K562 (cell line): ENCODE results near the gene TAS2R42. TPM values are rescaled to one million over a fixed set of nuclear protein-coding genes. Genes with fewer than 3 reads are reported as not detected.
A peak's percentile ranks its signal among the peaks of the same experiment; 100 is the strongest.

ENCODE experiments used
- BRD4 ChIP-seq: fragments of 200-600 bp; sonication (generic); IDR thresholded peaks from 2 replicates; pipeline ENCODE4 v1.6.1; 2017; ENCODE audit warnings: inconsistent platforms
- CREB3L1 ChIP-seq: fragments of 450-650 bp; IDR thresholded peaks from 2 replicates; pipeline ENCODE4 v1.6.1; 2014; ENCODE audit warnings: low read depth, mild to moderate bottlenecking, moderate library complexity, borderline replicate concordance
- E2F6 ChIP-seq, 2 experiments: IDR thresholded peaks; 2 replicates each; pipeline ENCODE4 v1.6.1; 2011; ENCODE audit warnings: borderline replicate concordance in 1 of 2, control low read depth in 1 of 2, low read depth in 1 of 2, low read length in 1 of 2, mild to moderate bottlenecking in 1 of 2, mixed read lengths in 1 of 2, moderate library complexity in 1 of 2; ENCODE audit not compliant: insufficient read depth in 1 of 2, insufficient read length in 1 of 2, poor library complexity in 1 of 2, severe bottlenecking in 1 of 2; ENCODE audit errors: extremely low read depth in 1 of 2
- EWSR1 ChIP-seq: fragments of 450-650 bp; IDR thresholded peaks from 2 replicates; pipeline ENCODE4 v1.6.1; 2018; ENCODE audit warnings: borderline replicate concordance, mild to moderate bottlenecking, low read depth, moderate library complexity; ENCODE audit not compliant: partially characterized antibody
- FOXO4 ChIP-seq: fragments of 450-650 bp; formaldehyde crosslinking; IDR thresholded peaks from 2 replicates; pipeline ENCODE4 v1.4.0; 2020; ENCODE audit warnings: mild to moderate bottlenecking, moderate library complexity
- JUND ChIP-seq, 2 experiments: IDR thresholded peaks; 2 replicates in 1 of 2; 3 replicates in 1 of 2; pipeline ENCODE4 v1.6.1; 2011; ENCODE audit warnings: borderline replicate concordance in 2 of 2, low read depth in 2 of 2, low read length in 2 of 2, improper control_type of control experiment in 1 of 2, missing biosample characterization in 1 of 2, missing genetic modification characterization in 1 of 2, missing genetic modification reagents in 1 of 2
- KDM5B ChIP-seq: fragments of 200-600 bp; sonication (generic); IDR thresholded peaks from 2 replicates; pipeline ENCODE4 v1.6.1; 2012; ENCODE audit warnings: low read depth, mild to moderate bottlenecking, moderate library complexity, low read length, control low read depth, inconsistent platforms; ENCODE audit not compliant: insufficient replicate concordance
- NR2C1 ChIP-seq, 2 experiments: fragments of 450-650 bp; IDR thresholded peaks; 2 replicates each; pipeline ENCODE4 v1.6.1; 2017; ENCODE audit warnings: mild to moderate bottlenecking in 2 of 2, antibody characterized with exemption in 1 of 2, inconsistent platforms in 1 of 2, missing compliant biosample characterization in 1 of 2, missing genetic modification characterization in 1 of 2
- PRDM10 ChIP-seq: fragments of 450-650 bp; IDR thresholded peaks from 2 replicates; pipeline ENCODE4 v1.6.1; 2018; ENCODE audit not compliant: partially characterized antibody
- SP1 ChIP-seq: sonication (generic); formaldehyde crosslinking; IDR thresholded peaks from 2 replicates; pipeline ENCODE4 v1.8.1; 2022; ENCODE audit warnings: mild to moderate bottlenecking, missing genetic modification reagents
- TBP ChIP-seq: optimal IDR thresholded peaks from 2 replicates; pipeline ENCODE3; 2011; ENCODE audit warnings: low read depth, low read length, improper control_type of control experiment
- UBTF ChIP-seq, 2 experiments: IDR thresholded peaks; 2 replicates each; pipeline ENCODE4 v1.6.1; 2012; ENCODE audit warnings: improper control_type of control experiment in 2 of 2, low read depth in 2 of 2, low read length in 2 of 2, borderline replicate concordance in 1 of 2
- polyA plus RNA-seq, 8 experiments: library from polyadenylated mRNA; depleted of rRNA in 4 of 8; stranded (reverse) in 5 of 8; unstranded in 3 of 8; fragments of >200 nt; fragmentation: Nextera tagmentation in 2 of 8; fragmentation: Illumina TruSeq in 1 of 8; extraction: Ambion mirVana in 2 of 8; extraction: Trizol in 1 of 8; gene quantifications; 2 replicates each; pipeline versions ENCODE4 v1.2.1 to v1.2.3, GENCODE V29; 2011 to 2014; ENCODE audit warnings: inconsistent platforms in 1 of 8, missing spikeins in 1 of 8
- total RNA-seq, 7 experiments: library from RNA; depleted of rRNA in 6 of 7; stranded (reverse); fragments of >200 nt in 6 of 7; fragmentation: Illumina TruSeq in 2 of 7; extraction: Trizol in 2 of 7; gene quantifications; 2 replicates each; pipeline versions ENCODE4 v1.2.1 to v1.2.3, GENCODE V29; 2011 to 2021; ENCODE audit warnings: low replicate concordance in 1 of 7

The TAS2R42 gene
- total and polyA plus RNA-seq, 9 of the 15 experiments (the other 6 are each of a cell fraction or from before 2014, with no cell fraction given) = not detected

- TF ChIP-seq JUND (IDR thresholded peaks at IDR 0.05; ENCODE audit: borderline replicate concordance, low read depth, low read length) (0 out of 2 replicates have a peak, but pooled peaks have one; percentile 20), JUND (tag; IDR thresholded peaks at IDR 0.05; ENCODE audit: borderline replicate concordance, low read depth, low read length) (no peak), KDM5B (peak; percentile 85), UBTF (IDR thresholded peaks at IDR 0.05; ENCODE audit: borderline replicate concordance in 1 of 2, low read depth in 2 of 2, low read length in 2 of 2) (0 out of 4 replicates have a peak, but pooled peaks of 1 of the 2 experiments have one; percentile 27), NR2C1 (IDR thresholded peaks at IDR 0.05) (no peak), NR2C1 (tag; IDR thresholded peaks at IDR 0.05) (0 out of 2 replicates have a peak, but pooled peaks have one; percentile 19), EWSR1 (no peak), BRD4 (peak; percentile 59; the same call in 1 of the 2 replicates), SP1 (peak; percentile 64), PRDM10 (no peak), FOXO4 (CRISPR knock-in tag) (0 out of 2 replicates have a peak, but pooled peaks have one; percentile 32), TBP (peak; percentile 55), CREB3L1 (peak; percentile 76; the same call in 1 of the 2 replicates), E2F6 (IDR thresholded peaks at IDR 0.05; ENCODE audit: borderline replicate concordance in 1 of 2, extremely low read depth in 1 of 2, insufficient read depth in 1 of 2, insufficient read length in 1 of 2, low read depth in 1 of 2, low read length in 1 of 2, poor library complexity in 1 of 2, severe bottlenecking in 1 of 2) (peak; percentile 18 to 28)
Measured at GRCh38 chr12:11171145-11171968, 15.4 kb downstream of the TAS2R42 start, which contains the start of gene SMIM10L1 (continued).
